PFSK-1 (cell line): ENCODE measurements around the gene PRKAG2.

Experiments
- FOXP2 ChIP-seq: optimal IDR thresholded peaks from 2 replicates; pipeline ENCODE3; 2011; ENCODE audit warnings: borderline replicate concordance, control low read depth, inconsistent platforms; ENCODE audit not compliant: insufficient read depth; ENCODE audit errors: extremely low read length, extremely low read depth
- POLR2AphosphoS5 ChIP-seq: IDR thresholded peaks from 2 replicates; pipeline ENCODE4 v1.6.1; 2012; ENCODE audit warnings: low read depth, mild to moderate bottlenecking, control low read depth, low read length, moderate library complexity
- SIN3A ChIP-seq: IDR thresholded peaks from 2 replicates; pipeline ENCODE4 v1.6.1; 2012; ENCODE audit warnings: mild to moderate bottlenecking, low read length, moderate library complexity, borderline replicate concordance; ENCODE audit not compliant: insufficient read depth
- TAF1 ChIP-seq: IDR thresholded peaks from 2 replicates; pipeline ENCODE4 v1.6.1; 2012; ENCODE audit warnings: low read length, control low read depth, borderline replicate concordance; ENCODE audit not compliant: insufficient read depth
- TF ChIP-seq, protein P1 (sequence below), 2 experiments: IDR thresholded peaks; 2 replicates each; pipeline versions ENCODE4 v1.6.1 to v1.8.0; 2011 to 2012; ENCODE audit warnings: low read depth in 2 of 2, low read length in 2 of 2, control low read depth in 1 of 2, inconsistent platforms in 1 of 2, mild to moderate bottlenecking in 1 of 2, moderate library complexity in 1 of 2; ENCODE audit not compliant: insufficient read depth in 1 of 2

Gene PRKAG2

DNA sequence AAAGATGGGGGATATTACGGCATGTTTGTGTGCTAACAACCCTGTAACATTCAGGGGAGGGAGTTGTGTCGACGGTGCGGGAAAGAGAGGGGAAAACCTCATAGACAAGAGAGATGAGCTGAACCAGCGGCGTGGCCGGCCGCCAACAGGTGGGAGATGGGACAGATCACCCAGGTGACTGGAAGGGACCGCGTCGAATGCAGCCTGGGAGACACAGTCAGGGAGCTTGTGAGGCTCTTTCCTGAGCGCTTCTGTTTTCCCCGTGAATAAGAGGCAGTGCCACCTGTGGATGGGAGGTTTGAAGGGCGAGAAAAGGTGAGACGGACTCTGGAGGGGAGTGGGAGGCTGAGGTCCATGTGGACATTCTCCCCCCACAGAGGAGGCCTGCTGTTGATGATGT lies 9.9 kb upstream of the PRKAG2 start:
- no peak for TF ChIP-seq POLR2AphosphoS5
- no peak for TF ChIP-seq TAF1
- TF ChIP-seq FOXP2 = no peak
- no peak for TF ChIP-seq SIN3A
- TF ChIP-seq, protein P1, sequence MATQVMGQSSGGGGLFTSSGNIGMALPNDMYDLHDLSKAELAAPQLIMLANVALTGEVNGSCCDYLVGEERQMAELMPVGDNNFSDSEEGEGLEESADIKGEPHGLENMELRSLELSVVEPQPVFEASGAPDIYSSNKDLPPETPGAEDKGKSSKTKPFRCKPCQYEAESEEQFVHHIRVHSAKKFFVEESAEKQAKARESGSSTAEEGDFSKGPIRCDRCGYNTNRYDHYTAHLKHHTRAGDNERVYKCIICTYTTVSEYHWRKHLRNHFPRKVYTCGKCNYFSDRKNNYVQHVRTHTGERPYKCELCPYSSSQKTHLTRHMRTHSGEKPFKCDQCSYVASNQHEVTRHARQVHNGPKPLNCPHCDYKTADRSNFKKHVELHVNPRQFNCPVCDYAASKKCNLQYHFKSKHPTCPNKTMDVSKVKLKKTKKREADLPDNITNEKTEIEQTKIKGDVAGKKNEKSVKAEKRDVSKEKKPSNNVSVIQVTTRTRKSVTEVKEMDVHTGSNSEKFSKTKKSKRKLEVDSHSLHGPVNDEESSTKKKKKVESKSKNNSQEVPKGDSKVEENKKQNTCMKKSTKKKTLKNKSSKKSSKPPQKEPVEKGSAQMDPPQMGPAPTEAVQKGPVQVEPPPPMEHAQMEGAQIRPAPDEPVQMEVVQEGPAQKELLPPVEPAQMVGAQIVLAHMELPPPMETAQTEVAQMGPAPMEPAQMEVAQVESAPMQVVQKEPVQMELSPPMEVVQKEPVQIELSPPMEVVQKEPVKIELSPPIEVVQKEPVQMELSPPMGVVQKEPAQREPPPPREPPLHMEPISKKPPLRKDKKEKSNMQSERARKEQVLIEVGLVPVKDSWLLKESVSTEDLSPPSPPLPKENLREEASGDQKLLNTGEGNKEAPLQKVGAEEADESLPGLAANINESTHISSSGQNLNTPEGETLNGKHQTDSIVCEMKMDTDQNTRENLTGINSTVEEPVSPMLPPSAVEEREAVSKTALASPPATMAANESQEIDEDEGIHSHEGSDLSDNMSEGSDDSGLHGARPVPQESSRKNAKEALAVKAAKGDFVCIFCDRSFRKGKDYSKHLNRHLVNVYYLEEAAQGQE (IDR thresholded peaks at IDR 0.05; ENCODE audit: insufficient read depth in 1 of 2, low read depth in 2 of 2, low read length in 2 of 2) = no peak

DNA sequence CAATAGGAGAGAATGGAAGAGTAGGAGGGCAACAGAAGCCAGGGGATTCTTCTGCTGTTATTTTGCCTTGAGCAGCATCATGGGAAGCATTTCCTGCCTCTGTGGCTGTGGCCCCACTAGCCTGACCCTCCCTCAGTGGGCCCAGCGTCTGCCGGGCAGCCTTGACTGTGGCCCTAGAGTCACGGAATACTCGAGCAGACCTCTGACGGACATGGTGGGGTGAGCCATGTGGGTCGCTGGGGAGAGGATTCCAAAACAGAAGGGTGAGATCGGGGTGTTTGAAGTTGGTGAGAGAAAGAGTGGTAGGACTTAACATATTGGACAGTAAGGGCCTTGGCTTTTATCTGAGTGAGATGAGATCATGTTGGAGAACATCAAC lies 8.3 kb upstream of the PRKAG2 start:
- TF ChIP-seq, protein P1 (IDR thresholded peaks at IDR 0.05; ENCODE audit: insufficient read depth in 1 of 2, low read depth in 2 of 2, low read length in 2 of 2) = no peak
- no peak for TF ChIP-seq FOXP2
- TF ChIP-seq SIN3A = no peak
- no peak for TF ChIP-seq TAF1
- TF ChIP-seq POLR2AphosphoS5 = no peak

DNA sequence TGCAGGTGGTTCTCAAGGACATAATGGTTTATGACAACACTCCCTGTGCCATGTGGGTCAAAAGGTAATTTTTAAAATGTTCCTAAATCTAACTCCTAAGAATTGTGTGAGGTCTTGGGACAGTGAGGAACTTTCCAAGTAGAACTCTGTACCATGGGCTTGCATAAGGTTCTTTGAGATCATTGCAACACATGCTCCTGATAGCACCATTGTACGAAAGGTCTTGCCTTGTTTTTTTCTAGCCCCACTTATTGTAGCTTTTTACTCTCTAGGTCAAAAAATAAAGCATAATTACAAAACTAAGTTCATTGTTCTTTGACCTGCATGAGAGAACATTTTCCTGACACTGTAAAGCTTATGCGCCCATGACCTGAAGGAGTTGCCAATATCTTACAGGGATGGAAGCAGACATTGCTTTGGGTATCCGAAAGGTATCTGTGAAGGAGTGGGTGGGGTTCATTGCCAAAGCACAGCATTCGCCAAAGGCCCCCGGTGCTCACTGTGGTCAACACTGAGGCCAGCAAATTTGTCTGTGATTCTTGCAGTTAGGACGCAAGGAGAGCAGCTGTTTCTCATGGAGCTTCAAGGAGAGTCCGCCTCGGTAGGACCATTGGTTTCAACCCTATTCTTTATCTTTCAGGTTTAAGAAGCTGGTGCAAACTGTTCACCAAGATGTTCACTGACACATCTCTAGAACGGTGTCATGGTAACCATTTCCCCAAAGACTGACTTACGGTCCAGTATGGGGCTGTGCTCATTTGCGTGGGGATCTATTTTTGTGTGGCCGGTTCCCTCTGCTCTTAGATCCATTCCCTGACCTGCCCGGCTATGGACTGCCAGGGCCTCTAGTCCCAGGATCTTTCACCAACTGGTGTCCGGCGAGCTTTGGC lies 7.6 kb upstream of the PRKAG2 start:
- no peak for TF ChIP-seq SIN3A

DNA sequence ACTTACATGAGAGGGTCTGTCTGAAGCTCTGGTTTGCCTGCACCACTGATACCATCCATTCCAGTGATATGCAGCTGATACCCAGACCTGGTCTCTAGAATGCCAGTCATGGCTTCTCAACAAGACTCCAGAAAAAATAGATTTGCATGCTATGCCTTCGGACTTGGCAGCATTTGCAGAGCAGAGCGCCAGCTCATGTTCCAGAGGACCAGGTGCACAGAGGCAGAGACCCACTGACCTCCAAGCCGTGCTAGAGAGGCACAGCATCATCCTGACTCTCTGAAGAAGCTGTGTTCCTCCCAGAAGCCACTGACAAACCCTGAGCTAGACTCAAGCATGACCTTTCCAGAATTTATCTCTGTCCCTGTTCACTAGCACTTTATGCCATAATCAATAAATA lies 6.9 kb upstream of the PRKAG2 start:
- no peak for TF ChIP-seq TAF1
- TF ChIP-seq SIN3A = no peak
- no peak for TF ChIP-seq POLR2AphosphoS5
- no peak for TF ChIP-seq FOXP2
- TF ChIP-seq, protein P1 (IDR thresholded peaks at IDR 0.05; ENCODE audit: insufficient read depth in 1 of 2, low read depth in 2 of 2, low read length in 2 of 2) = no peak

DNA sequence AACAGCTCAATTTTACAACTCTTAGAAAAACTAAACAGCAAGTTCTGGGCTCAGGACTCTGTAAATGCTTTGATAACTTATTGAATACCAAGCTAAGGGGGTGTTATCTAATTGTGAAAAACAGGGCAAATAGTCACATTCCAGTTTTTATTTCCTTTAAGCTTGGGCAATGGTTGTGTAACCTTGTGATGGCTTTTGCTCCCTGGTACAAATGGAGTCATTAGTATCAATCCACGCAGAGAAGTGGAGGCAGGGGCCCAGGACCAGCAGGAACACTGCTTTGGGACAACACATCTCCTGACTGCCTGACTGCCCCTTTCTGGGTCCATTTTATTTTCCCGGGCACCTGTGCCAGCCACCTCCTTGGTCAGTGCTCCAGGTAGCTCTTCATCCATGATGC lies 5.8 kb upstream of the PRKAG2 start:
- TF ChIP-seq TAF1 (no peak), POLR2AphosphoS5 (no peak), SIN3A (no peak), FOXP2 (no peak)
- TF ChIP-seq, protein P1 (IDR thresholded peaks at IDR 0.05; ENCODE audit: insufficient read depth in 1 of 2, low read depth in 2 of 2, low read length in 2 of 2) = no peak
